HepG2 (cell line): ENCODE data around the gene RPLP2. TPM values are rescaled to one million over a fixed set of nuclear protein-coding genes. Genes with fewer than 3 reads are reported as not detected.

Source experiments
- ATAC-seq: fragments of 200-7000 bp; cut with Tn5 transposase; 3 replicates; pipeline ENCODE4 v1.9.1; 2020; ENCODE audit warnings: mild to moderate bottlenecking, moderate library complexity
- BruUV-seq: library from RNA; stranded (reverse); fragments of 400-500 nt; replicated peaks from 2 replicates; lab custom pipeline; 2021; lab: Mats Ljungman, UMichigan
- CTCF ChIA-PET: fragments of 300-600 bp; formaldehyde crosslinking; extraction: SDS; loops from one replicate; lab custom pipeline; 2021; ENCODE audit warnings: low total read pairs, inconsistent platforms, low intra/inter-chr PET ratio; lab: Yijun Ruan, JAX
- POLR2A ChIA-PET: fragments of 350-600 bp; sonication (Branson Sonifier 250); formaldehyde crosslinking; loops from one replicate; lab custom pipeline; 2020; ENCODE audit warnings: antibody characterized with exemption, inconsistent platforms; lab: Yijun Ruan, JAX
- DNase-seq: peaks from one replicate; pipeline ENCODE4 v3.0.0-alpha.2; 2015; ENCODE audit warnings: low spot score
- FAIRE-seq: peaks from 3 replicates; lab custom pipeline; 2011; peaks lifted over from hg19 to GRCh38; lab: Jason Lieb, UNC
- H2AFZ ChIP-seq: one replicate; pipeline ENCODE4 v1.6.1; 2011; ENCODE audit warnings: low read length, inconsistent platforms
- H3K27ac ChIP-seq: fragments of 300-600 bp; 3 replicates; pipeline ENCODE4 v1.8.0; 2011; ENCODE audit warnings: mixed run types, mild to moderate bottlenecking, mixed read lengths, low read length, inconsistent platforms; ENCODE audit not compliant: insufficient read depth; ENCODE audit errors: extremely low read length
- H3K27me3 ChIP-seq, 2 experiments: fragments of 200-600 bp in 1 of 2; 2 replicates in 1 of 2; 3 replicates in 1 of 2; pipeline versions ENCODE4 v1.6.0 to v1.8.0; 2011; ENCODE audit warnings: low read length in 2 of 2, mild to moderate bottlenecking in 2 of 2, moderate library complexity in 2 of 2, inconsistent platforms in 1 of 2; ENCODE audit not compliant: insufficient read depth in 2 of 2, control insufficient read depth in 1 of 2
- H3K36me3 ChIP-seq, 2 experiments: fragments of 200-600 bp in 1 of 2; replicated peaks in 1 of 2; 2 replicates in 1 of 2; 3 replicates in 1 of 2; pipeline versions ENCODE4 v1.5.1 to v1.8.0; 2011; ENCODE audit warnings: low read length in 2 of 2, inconsistent platforms in 1 of 2; ENCODE audit not compliant: insufficient read depth in 2 of 2, control insufficient read depth in 1 of 2
- H3K4me1 ChIP-seq: 2 replicates; pipeline ENCODE4 v1.5.1; 2012; ENCODE audit warnings: low read length, inconsistent platforms; ENCODE audit not compliant: insufficient read depth
- H3K4me2 ChIP-seq: 2 replicates; pipeline ENCODE4 v1.6.0; 2011; ENCODE audit warnings: low read depth, low read length, inconsistent platforms
- H3K4me3 ChIP-seq, 3 experiments: fragments of 200-600 bp in 1 of 3; sonication (generic), shearing (Covaris generic) in 1 of 3; replicated peaks in 1 of 3; 2 replicates each; pipeline ENCODE4 v1.5.1; 2011 to 2016; ENCODE audit warnings: low read length in 3 of 3, inconsistent platforms in 2 of 3, low read depth in 2 of 3, mild to moderate bottlenecking in 2 of 3, control low read depth in 1 of 3, mixed read lengths in 1 of 3; ENCODE audit not compliant: insufficient read depth in 1 of 3
- H3K79me2 ChIP-seq: one replicate; pipeline ENCODE4 v1.6.1; 2011; ENCODE audit warnings: low read length, inconsistent platforms; ENCODE audit not compliant: insufficient read depth
- H3K9ac ChIP-seq: 2 replicates; pipeline ENCODE4 v1.6.0; 2011; ENCODE audit warnings: mild to moderate bottlenecking, low read depth, low read length, inconsistent platforms; ENCODE audit not compliant: insufficient read depth
- H3K9me3 ChIP-seq: 2 replicates; pipeline ENCODE4 v1.5.1; 2012; ENCODE audit warnings: mild to moderate bottlenecking, low read length
- H4K20me1 ChIP-seq: 2 replicates; pipeline ENCODE4 v1.6.0; 2011; ENCODE audit warnings: inconsistent platforms, mild to moderate bottlenecking, low read length, moderate library complexity; ENCODE audit not compliant: insufficient read depth
- CHD2 ChIP-seq: IDR thresholded peaks from 2 replicates; pipeline ENCODE4 v1.6.1; 2011; ENCODE audit warnings: low read depth, low read length, improper control_type of control experiment
- HDAC6 ChIP-seq: fragments of 200-600 bp; sonication (generic); IDR thresholded peaks from 2 replicates; pipeline ENCODE4 v1.7.0; 2017; ENCODE audit warnings: mild to moderate bottlenecking, antibody characterized with exemption, low read length, low read depth
- JDP2 ChIP-seq: sonication (generic); formaldehyde crosslinking; IDR thresholded peaks from 2 replicates; pipeline ENCODE4 v1.8.1; 2022; ENCODE audit warnings: missing genetic modification reagents, borderline replicate concordance
- JUND ChIP-seq: sonication (generic); formaldehyde crosslinking; IDR thresholded peaks from 2 replicates; pipeline ENCODE4 v1.8.0; 2022; ENCODE audit warnings: mild to moderate bottlenecking, missing genetic modification reagents
- MEIS2 ChIP-seq: sonication (generic); formaldehyde crosslinking; IDR thresholded peaks from 2 replicates; pipeline ENCODE4 v1.9.0; 2021; ENCODE audit warnings: mild to moderate bottlenecking, missing genetic modification reagents
- NAIF1 ChIP-seq: sonication (generic); formaldehyde crosslinking; IDR thresholded peaks from 2 replicates; pipeline ENCODE4 v1.5.0; 2020; ENCODE audit warnings: mild to moderate bottlenecking, missing genetic modification reagents, borderline replicate concordance
- NFE2L1 ChIP-seq: sonication (generic); formaldehyde crosslinking; IDR thresholded peaks from 2 replicates; pipeline ENCODE4 v1.4.0; 2020; ENCODE audit warnings: missing genetic modification reagents, mild to moderate bottlenecking, borderline replicate concordance
- NPAS2 ChIP-seq: sonication (generic); formaldehyde crosslinking; IDR thresholded peaks from 2 replicates; pipeline ENCODE4 v1.8.0; 2022; ENCODE audit warnings: mild to moderate bottlenecking, missing genetic modification reagents, borderline replicate concordance
- PHF20 ChIP-seq: sonication (generic); formaldehyde crosslinking; IDR thresholded peaks from 2 replicates; pipeline ENCODE4 v1.5.0; 2020; ENCODE audit warnings: mild to moderate bottlenecking, missing genetic modification reagents
- RAD51 ChIP-seq: fragments of 450-650 bp; IDR thresholded peaks from 2 replicates; pipeline ENCODE4 v1.6.1; 2016; ENCODE audit warnings: borderline replicate concordance
- RBAK ChIP-seq: sonication (generic); formaldehyde crosslinking; IDR thresholded peaks from 2 replicates; pipeline ENCODE4 v1.5.1; 2020; ENCODE audit warnings: mild to moderate bottlenecking, missing genetic modification reagents
- RFXANK ChIP-seq: IDR thresholded peaks from 2 replicates; pipeline ENCODE4 v1.6.1; 2016
- ZC3H4 ChIP-seq: sonication (generic); formaldehyde crosslinking; IDR thresholded peaks from 2 replicates; pipeline ENCODE4 v1.4.0; 2020; ENCODE audit warnings: missing genetic modification reagents, borderline replicate concordance
- ZNF121 ChIP-seq: sonication (generic); formaldehyde crosslinking; IDR thresholded peaks from 2 replicates; pipeline ENCODE4 v1.5.0; 2020; ENCODE audit warnings: mild to moderate bottlenecking, missing genetic modification reagents
- ZNF143 ChIP-seq: sonication (generic); formaldehyde crosslinking; IDR thresholded peaks from 2 replicates; pipeline ENCODE4 v1.4.0; 2020; ENCODE audit warnings: missing genetic modification reagents
- ZNF24 ChIP-seq: fragments of 450-650 bp; IDR thresholded peaks from 2 replicates; pipeline ENCODE4 v1.6.1; 2017; ENCODE audit warnings: antibody characterized with exemption, mild to moderate bottlenecking
- ZNF256 ChIP-seq: sonication (generic); formaldehyde crosslinking; conservative IDR thresholded peaks from 2 replicates; pipeline ENCODE4 v1.4.0; 2020; ENCODE audit warnings: missing genetic modification reagents
- ZNF530 ChIP-seq: sonication (generic); formaldehyde crosslinking; IDR thresholded peaks from 2 replicates; pipeline ENCODE4 v1.5.0; 2020; ENCODE audit warnings: low read depth, mild to moderate bottlenecking, missing genetic modification reagents
- ZNF678 ChIP-seq: sonication (generic); formaldehyde crosslinking; IDR thresholded peaks from 2 replicates; pipeline ENCODE4 v1.4.0; 2020; ENCODE audit warnings: mild to moderate bottlenecking, missing genetic modification reagents
- WGBS: methylation state at CpG from one replicate; pipeline ENCODE4 v1.1.6; 2017; ENCODE audit warnings: low lambda C conversion rate; 5-methylcytosine and 5-hydroxymethylcytosine counted together
- in situ Hi-C: cut with HindIII; loops from 2 replicates; pipeline ENCODE4 v1.10.0; 2017; ENCODE audit warnings: low pct_unique_long_range_greater_than_20kb; ENCODE audit not compliant: extremely low pct_ligation_motif_present
- intact Hi-C: fragments of 100-400 bp; cut with micrococcal nuclease; formaldehyde crosslinking; loops from one replicate; pipeline ENCODE4 v1.10.0; 2022; ENCODE audit not compliant: unreplicated experiment
- polyA plus RNA-seq, 8 experiments: library from polyadenylated mRNA; depleted of rRNA in 3 of 8; stranded (reverse) in 7 of 8; unstranded in 1 of 8; fragments of >200 nt; fragmentation: Illumina TruSeq in 4 of 8; extraction: Trizol in 4 of 8; gene quantifications; 2 replicates each; pipeline versions ENCODE4 v1.2.1 to v1.2.3, GENCODE V29; 2011 to 2016; ENCODE audit warnings: low read depth in 4 of 8, missing spikeins in 1 of 8, mixed read lengths in 1 of 8; ENCODE audit not compliant: insufficient read depth in 1 of 8
- total RNA-seq, 5 experiments: library from RNA; depleted of rRNA; stranded (reverse); fragments of >200 nt; fragmentation: Illumina TruSeq; extraction: Trizol; gene quantifications; 2 replicates each; pipeline ENCODE4 v1.2.3, GENCODE V29; 2016; ENCODE audit warnings: low read depth in 1 of 5
- TF ChIP-seq, protein P1 (sequence below): sonication (generic); formaldehyde crosslinking; IDR thresholded peaks from 2 replicates; pipeline ENCODE4 v1.5.0; 2020; ENCODE audit warnings: missing genetic modification reagents

Gene RPLP2
- total and polyA plus RNA-seq, 2 of the 13 experiments (the other 11 are each of a cell fraction or from before 2014, with no cell fraction given): 978 to 2,106 TPM

DNA sequence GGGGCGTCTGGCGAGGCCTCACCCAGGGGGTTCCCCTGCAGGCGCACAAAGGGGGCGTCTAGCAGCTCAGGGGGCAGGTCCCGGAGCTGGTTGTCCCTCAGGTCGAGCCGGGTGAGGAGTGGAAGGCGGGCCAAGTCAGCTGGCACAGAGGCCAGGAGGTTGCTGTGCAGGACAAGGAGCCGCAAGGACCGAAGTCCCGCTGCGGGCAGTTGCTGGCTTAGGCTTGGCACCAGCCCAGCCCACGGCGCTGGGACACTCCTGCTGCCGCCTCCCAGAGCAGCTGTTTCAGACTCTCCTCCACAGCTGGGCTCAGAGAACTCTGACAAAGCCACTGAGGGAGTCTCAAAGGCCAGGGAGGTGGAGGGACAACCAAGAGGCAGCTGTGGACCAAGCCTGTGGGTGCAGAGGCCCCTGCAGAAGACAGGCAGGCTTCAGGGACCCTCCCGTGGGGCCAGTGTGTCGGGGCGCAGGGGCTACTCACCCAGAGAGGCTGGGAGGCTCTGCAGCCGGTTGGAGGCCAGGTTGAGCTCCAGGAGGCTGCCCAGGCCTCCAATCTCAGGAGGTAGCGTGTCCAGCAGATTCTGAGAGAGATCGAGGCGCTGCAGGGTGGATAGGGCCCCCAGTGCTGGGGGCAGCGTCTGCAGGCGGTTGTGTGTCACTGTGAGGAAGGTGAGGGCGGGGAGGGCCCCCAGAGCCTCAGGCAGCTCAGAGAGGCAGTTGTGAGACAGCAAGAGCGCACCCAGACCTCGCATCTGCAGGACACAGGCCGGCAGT lies 6.9 kb upstream of the RPLP2 start:
- FAIRE-seq (no peak), DNase-seq (no peak), ATAC-seq (no peak)
- Histone ChIP-seq H3K9me3 (no peaks in the 10 kb centered on the region), H2AFZ (no peak overlapping the region), H3K4me2 (peak overlapping the region; percentile 94), H3K4me1 (peaks cover 30% of the 10 kb centered on the region), H3K27me3 (no peaks in the 10 kb centered on the region), H3K79me2 (peaks cover 18% of the 10 kb centered on the region), H3K9ac (peak overlapping the region; percentile 79; the same call in 1 of the 2 replicates), H3K36me3 (peaks cover 7 to 8% of the 10 kb centered on the region in 2 experiments; a peak in 3 of 5 replicates), H4K20me1 (no peaks in the 10 kb centered on the region), H3K4me3 (peak overlapping the region in 1 of 3 experiments; percentile 80; a peak in 1 of 6 replicates), H3K27ac (no peak overlapping the region)
- 97% methylated on average over 15 of the region's 28 CpGs for WGBS
- in situ Hi-C loops: no loop called here
- BruUV-seq: no TSS peak
- intact Hi-C loops: no loop called here
- CTCF ChIA-PET: no interaction called here
- POLR2A ChIA-PET: interaction anchor here (4.6 kb wide), 1 partner anchor 17 kb away, joined by 56 read pairs; the partner anchor contains the start of gene PNPLA2
- no peak for TF ChIP-seq HDAC6
- TF ChIP-seq PHF20 (CRISPR knock-in tag): no peak
- TF ChIP-seq ZNF121 (CRISPR knock-in tag): no peak
- TF ChIP-seq JDP2: no peak
- TF ChIP-seq NPAS2 (CRISPR knock-in tag): no peak
- TF ChIP-seq MEIS2 (CRISPR knock-in tag): no peak
- TF ChIP-seq ZNF530 (CRISPR knock-in tag): no peak

DNA sequence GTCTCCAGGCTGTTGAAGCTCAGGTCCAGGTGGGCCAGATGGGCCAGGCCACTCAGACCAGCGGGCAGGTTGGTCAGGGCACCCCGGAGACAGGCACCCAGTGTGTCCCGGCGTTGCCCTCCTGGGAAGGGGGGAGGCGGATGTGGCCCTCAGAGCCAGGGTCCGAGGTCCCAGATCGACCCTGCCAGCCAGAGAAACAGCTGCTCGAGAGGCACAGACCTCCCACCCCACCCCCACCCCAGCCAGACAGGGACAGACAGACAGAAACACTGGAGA lies 6.4 kb upstream of the RPLP2 start:
- Histone ChIP-seq H3K9me3 (no peaks in the 10 kb centered on the region), H3K4me2 (peak overlapping the region; percentile 94), H3K4me1 (peaks cover 35% of the 10 kb centered on the region), H4K20me1 (no peaks in the 10 kb centered on the region), H3K36me3 (peaks cover 7 to 8% of the 10 kb centered on the region in 2 experiments; a peak in 3 of 5 replicates), H3K9ac (peak overlapping the region; percentile 79; the same call in 1 of the 2 replicates), H2AFZ (no peak overlapping the region), H3K27ac (no peak overlapping the region), H3K27me3 (no peaks in the 10 kb centered on the region; a peak in 1 of 5 replicates), H3K4me3 (peak overlapping the region in 2 of 3 experiments; percentile 60 to 80; a peak in 3 of 6 replicates), H3K79me2 (peaks cover 19% of the 10 kb centered on the region)
- BruUV-seq: no TSS peak
- ATAC-seq: no peak
- POLR2A ChIA-PET: interaction anchor here (4.6 kb wide), 1 partner anchor 17 kb away, joined by 56 read pairs; the partner anchor contains the start of gene PNPLA2
- CTCF ChIA-PET: no interaction called here
- WGBS: 61% methylated on average over 5 of the region's 8 CpGs
- in situ Hi-C loops (no loop called here), intact Hi-C loops (no loop called here)
- no peak for DNase-seq
- no peak for FAIRE-seq
- TF ChIP-seq ZNF24 (no peak), RFXANK (CRISPR knock-in tag) (no peak), NAIF1 (no peak), NFE2L1 (no peak), ZC3H4 (no peak), CHD2 (no peak), ZNF143 (no peak), ZNF256 (CRISPR knock-in tag) (no peak), RAD51 (no peak), ZNF678 (CRISPR knock-in tag) (no peak), JUND (CRISPR knock-in tag) (no peak), RBAK (CRISPR knock-in tag) (no peak)
- TF ChIP-seq, protein P1, sequence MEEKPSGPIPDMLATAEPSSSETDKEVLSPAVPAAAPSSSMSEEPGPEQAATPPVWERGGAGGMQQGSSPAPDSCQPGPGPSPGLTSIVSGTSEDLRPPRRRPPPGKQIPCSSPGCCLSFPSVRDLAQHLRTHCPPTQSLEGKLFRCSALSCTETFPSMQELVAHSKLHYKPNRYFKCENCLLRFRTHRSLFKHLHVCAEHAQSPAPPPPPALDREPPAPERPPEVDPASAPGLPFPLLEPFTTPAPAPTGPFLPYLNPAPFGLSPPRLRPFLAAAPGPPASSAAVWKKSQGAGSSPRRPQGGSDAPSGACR (CRISPR knock-in tag): no peak
